GM23338 (cell line): ENCODE data around the gene HHAT. TPM values are rescaled to one million over a fixed set of nuclear protein-coding genes. Genes with fewer than 3 reads are reported as not detected.

ENCODE experiments used
- ATAC-seq: fragments of 200-7000 bp; cut with Tn5 transposase; 3 replicates; pipeline ENCODE4 v1.9.1; 2020
- DNase-seq: peaks from one replicate; pipeline ENCODE4 v3.0.0-alpha.2; 2015; ENCODE audit warnings: low spot score
- H2AFZ ChIP-seq: fragments of 200-600 bp; sonication (generic); 2 replicates; pipeline ENCODE4 v1.8.0; 2016; ENCODE audit warnings: antibody characterized with exemption, mild to moderate bottlenecking, moderate library complexity
- H3F3A ChIP-seq: fragments of 200-600 bp; sonication (generic); replicated peaks from 2 replicates; pipeline ENCODE4 v1.8.0; 2017; ENCODE audit warnings: antibody characterized with exemption, mixed run types, low read depth
- H3K27ac ChIP-seq: fragments of 200-600 bp; sonication (generic); 2 replicates; pipeline ENCODE4 v1.6.1; 2016; ENCODE audit warnings: low read depth
- H3K27me3 ChIP-seq: fragments of 200-600 bp; sonication (generic); 2 replicates; pipeline ENCODE4 v1.8.0; 2016; ENCODE audit warnings: mild to moderate bottlenecking, mixed run types, moderate library complexity; ENCODE audit not compliant: insufficient read depth
- H3K36me3 ChIP-seq: fragments of 200-600 bp; sonication (generic); 2 replicates; pipeline ENCODE4 v1.8.0; 2016; ENCODE audit warnings: mild to moderate bottlenecking; ENCODE audit not compliant: insufficient read depth
- H3K4me1 ChIP-seq: fragments of 200-600 bp; sonication (generic); 2 replicates; pipeline ENCODE4 v1.8.0; 2016; ENCODE audit warnings: mild to moderate bottlenecking, moderate library complexity; ENCODE audit not compliant: insufficient read depth
- H3K4me2 ChIP-seq: fragments of 200-600 bp; sonication (generic); 2 replicates; pipeline ENCODE4 v1.7.1; 2017; ENCODE audit warnings: mixed run types
- H3K4me3 ChIP-seq: fragments of 200-600 bp; sonication (generic); 2 replicates; pipeline ENCODE4 v1.6.1; 2016; ENCODE audit warnings: mixed run types
- H3K79me2 ChIP-seq: fragments of 200-600 bp; sonication (generic); replicated peaks from 2 replicates; pipeline ENCODE4 v1.8.0; 2017; ENCODE audit warnings: mild to moderate bottlenecking; ENCODE audit not compliant: insufficient read depth
- H3K9me2 ChIP-seq: fragments of 200-600 bp; sonication (generic); 2 replicates; pipeline ENCODE4 v1.8.0; 2017; ENCODE audit not compliant: insufficient read depth
- H4K20me1 ChIP-seq: fragments of 200-600 bp; sonication (generic); replicated peaks from 2 replicates; pipeline ENCODE4 v1.8.0; 2017; ENCODE audit warnings: mild to moderate bottlenecking; ENCODE audit not compliant: insufficient read depth
- H3K27ac Mint-ChIP-seq: 2 replicates; pipeline ENCODE4 v1.8.0; 2020; ENCODE audit warnings: inconsistent platforms, mild to moderate bottlenecking, moderate library complexity, mixed read lengths
- H3K27me3 Mint-ChIP-seq: 3 replicates; pipeline ENCODE4 v1.8.0; 2022; ENCODE audit warnings: low read depth, mild to moderate bottlenecking, moderate library complexity, mixed read lengths, inconsistent platforms; ENCODE audit not compliant: insufficient read depth, poor library complexity
- H3K36me3 Mint-ChIP-seq: 3 replicates; pipeline ENCODE4 v1.8.0; 2021; ENCODE audit warnings: low read depth, mild to moderate bottlenecking, inconsistent platforms, moderate library complexity, mixed read lengths
- H3K4me1 Mint-ChIP-seq: 3 replicates; pipeline ENCODE4 v1.8.0; 2020; ENCODE audit warnings: mild to moderate bottlenecking, inconsistent platforms, mixed read lengths
- H3K4me3 Mint-ChIP-seq: 3 replicates; pipeline ENCODE4 v1.8.0; 2021; ENCODE audit warnings: moderate library complexity, mild to moderate bottlenecking, inconsistent platforms, mixed read lengths
- H3K9me3 Mint-ChIP-seq: 3 replicates; pipeline ENCODE4 v1.8.0; 2020; ENCODE audit warnings: moderate library complexity, mild to moderate bottlenecking, inconsistent platforms, mixed read lengths
- ETS1 ChIP-seq: IDR thresholded peaks from 2 replicates; pipeline ENCODE4 v1.6.1; 2016; ENCODE audit warnings: antibody characterized with exemption
- EZH2 ChIP-seq: fragments of 200-600 bp; sonication (generic); IDR thresholded peaks from one replicate; pipeline ENCODE4 v1.8.0; 2017; ENCODE audit warnings: antibody characterized with exemption, mild to moderate bottlenecking, low read depth; ENCODE audit not compliant: unreplicated experiment
- EZH2phosphoT487 ChIP-seq: fragments of 200-600 bp; sonication (generic); IDR thresholded peaks from one replicate; pipeline ENCODE4 v1.8.1; 2018; ENCODE audit warnings: antibody characterized with exemption; ENCODE audit not compliant: unreplicated experiment
- NANOG ChIP-seq: IDR thresholded peaks from 2 replicates; pipeline ENCODE4 v1.6.1; 2016; ENCODE audit warnings: antibody characterized with exemption, borderline replicate concordance
- ZNF114 ChIP-seq: fragments of 250-450 bp; sonication (Bioruptor Pico); IDR thresholded peaks from 2 replicates; pipeline ENCODE4 v1.5.0; 2020; ENCODE audit warnings: mild to moderate bottlenecking, moderate library complexity
- ZNF462 ChIP-seq: fragments of 250-450 bp; sonication (Bioruptor Pico); IDR thresholded peaks from 2 replicates; pipeline ENCODE4 v1.5.0; 2020; ENCODE audit warnings: mild to moderate bottlenecking, moderate library complexity
- polyA plus RNA-seq: library from polyadenylated mRNA; unstranded; fragments of >200 nt; fragmentation: Nextera tagmentation; extraction: Ambion mirVana; gene quantifications from 2 replicates; pipeline ENCODE4 v1.2.1, GENCODE V29; 2016
- total RNA-seq: library from RNA; depleted of rRNA; stranded (reverse); fragments of >200 nt; shearing (Covaris generic); gene quantifications from 2 replicates; pipeline ENCODE4 v1.2.3, GENCODE V29; 2014

Gene HHAT
- total and polyA plus RNA-seq, 2 experiments from 2014 or later = 0.11 to 0.66 TPM

- TF ChIP-seq ZNF462 (no peak), ETS1 (no peak)
Observed at GRCh38 chr1:210445485-210445884, 116.8 kb downstream of the HHAT start (continued).

- Mint-ChIP-seq H3K9me3 (no peaks in the 10 kb centered on the region; the same call in 2 of the 3 replicates), H3K27me3 (no peaks in the 10 kb centered on the region), H3K4me1 (peaks cover 19% of the 10 kb centered on the region; the same call in 2 of the 3 replicates), H3K27ac (no peak overlapping the region), H3K36me3 (no peaks in the 10 kb centered on the region), H3K4me3 (no peak overlapping the region)
- Histone ChIP-seq H3F3A (no peaks in the 10 kb centered on the region), H3K36me3 (no peaks in the 10 kb centered on the region), H2AFZ (no peak overlapping the region), H3K4me1 (no peaks in the 10 kb centered on the region), H3K4me3 (no peak overlapping the region), H3K4me2 (no peak overlapping the region), H3K27me3 (no peaks in the 10 kb centered on the region), H3K9me2 (no peaks in the 10 kb centered on the region), H4K20me1 (no peaks in the 10 kb centered on the region), H3K27ac (no peak overlapping the region), H3K79me2 (no peaks in the 10 kb centered on the region)
- DNase-seq = no peak
- TF ChIP-seq EZH2 = no peak
- TF ChIP-seq EZH2phosphoT487 = no peak
- no peak for TF ChIP-seq ZNF462
- no peak for TF ChIP-seq NANOG
- TF ChIP-seq ZNF114 (CRISPR knock-in tag) = no peak
- no peak; the same call in 2 of the 3 replicates for ATAC-seq
Observed at GRCh38 chr1:210445931-210446330, 117.2 kb downstream of the HHAT start.
